C4-2B (cell line): ENCODE data around the gene ENAH.
A peak's percentile ranks its signal among the peaks of the same experiment; 100 is the strongest.

Experiments used
- H3K27ac ChIP-seq: fragments of 450-650 bp; 2 replicates; pipeline ENCODE4 v1.5.1; 2017
- ZFX ChIP-seq: fragments of 450-650 bp; IDR thresholded peaks from 2 replicates; pipeline ENCODE4 v1.6.1; 2017
- TF ChIP-seq, protein P1 (sequence below): fragments of 450-650 bp; conservative IDR thresholded peaks from 2 replicates; pipeline ENCODE4 v1.5.1; 2017; ENCODE audit warnings: mild to moderate bottlenecking

ENAH gene

DNA sequence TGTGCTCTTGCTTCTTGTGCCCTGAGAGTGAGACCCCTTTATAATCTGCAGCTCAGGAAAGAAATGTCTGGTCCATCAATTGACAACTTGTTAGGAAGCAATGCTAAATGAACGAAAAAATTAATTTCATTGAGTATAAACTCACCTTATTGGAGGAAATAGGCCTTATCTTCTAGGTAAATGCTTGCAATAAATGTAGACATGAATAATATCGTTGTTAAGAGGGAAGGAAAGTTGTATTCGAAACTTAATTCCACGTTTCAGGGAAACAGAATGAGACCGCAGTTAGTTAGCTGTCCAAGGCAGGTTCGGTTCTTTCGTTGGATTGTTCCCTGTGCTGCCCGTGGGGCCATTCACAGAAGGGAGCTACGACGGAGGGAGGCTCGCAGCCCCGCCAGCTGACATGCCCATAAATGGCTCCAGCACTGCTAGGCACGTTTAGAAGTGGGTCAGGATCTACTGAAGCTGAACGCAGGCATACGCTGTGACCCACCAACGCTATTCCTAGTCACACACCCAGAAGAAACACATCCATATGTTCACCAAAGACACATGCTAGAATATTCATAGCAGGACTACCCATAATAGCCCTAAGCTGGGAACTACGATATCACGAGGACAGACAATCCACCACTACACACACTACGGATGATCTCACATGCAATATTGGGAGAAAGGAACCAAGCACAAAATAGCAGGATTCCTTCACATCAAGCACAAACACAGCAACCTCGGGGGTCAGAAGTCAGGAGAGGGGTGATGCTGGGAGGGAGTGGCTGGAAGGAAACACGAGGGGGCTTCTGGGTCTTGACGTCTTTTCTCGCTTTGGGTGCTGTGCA lies 168.9 kb downstream of the ENAH start:
- TF ChIP-seq ZFX, result no peak
- TF ChIP-seq, protein P1, sequence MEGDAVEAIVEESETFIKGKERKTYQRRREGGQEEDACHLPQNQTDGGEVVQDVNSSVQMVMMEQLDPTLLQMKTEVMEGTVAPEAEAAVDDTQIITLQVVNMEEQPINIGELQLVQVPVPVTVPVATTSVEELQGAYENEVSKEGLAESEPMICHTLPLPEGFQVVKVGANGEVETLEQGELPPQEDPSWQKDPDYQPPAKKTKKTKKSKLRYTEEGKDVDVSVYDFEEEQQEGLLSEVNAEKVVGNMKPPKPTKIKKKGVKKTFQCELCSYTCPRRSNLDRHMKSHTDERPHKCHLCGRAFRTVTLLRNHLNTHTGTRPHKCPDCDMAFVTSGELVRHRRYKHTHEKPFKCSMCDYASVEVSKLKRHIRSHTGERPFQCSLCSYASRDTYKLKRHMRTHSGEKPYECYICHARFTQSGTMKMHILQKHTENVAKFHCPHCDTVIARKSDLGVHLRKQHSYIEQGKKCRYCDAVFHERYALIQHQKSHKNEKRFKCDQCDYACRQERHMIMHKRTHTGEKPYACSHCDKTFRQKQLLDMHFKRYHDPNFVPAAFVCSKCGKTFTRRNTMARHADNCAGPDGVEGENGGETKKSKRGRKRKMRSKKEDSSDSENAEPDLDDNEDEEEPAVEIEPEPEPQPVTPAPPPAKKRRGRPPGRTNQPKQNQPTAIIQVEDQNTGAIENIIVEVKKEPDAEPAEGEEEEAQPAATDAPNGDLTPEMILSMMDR, result no peak
- H3K27ac ChIP-seq, result no peak overlapping the region

DNA sequence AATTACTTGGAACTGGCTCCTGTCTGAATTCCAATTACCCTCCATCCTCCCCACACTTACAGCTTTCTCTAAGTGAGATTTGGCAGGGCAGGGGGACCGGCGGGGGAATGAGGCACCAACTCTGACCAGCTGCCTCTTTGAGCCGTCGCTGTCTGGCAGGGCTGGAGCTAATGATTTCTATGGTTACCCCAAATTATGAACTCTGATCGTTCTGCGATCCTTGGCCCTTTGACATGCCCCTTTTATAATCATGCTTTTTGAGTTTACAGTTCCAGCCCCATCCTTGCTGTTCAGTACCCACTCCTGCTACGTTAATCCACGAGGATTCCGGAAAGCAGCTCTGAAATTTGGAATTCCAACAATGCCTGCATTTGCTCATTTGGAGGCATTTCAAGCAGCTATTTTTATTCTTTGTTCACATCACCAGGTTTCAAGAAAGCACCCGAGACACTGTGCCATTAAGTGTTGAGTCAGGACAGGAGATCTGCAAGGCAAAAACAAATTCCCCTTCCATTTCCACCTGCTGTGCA lies 170.4 kb downstream of the ENAH start:
- TF ChIP-seq, protein P1, result no peak
- no peak for TF ChIP-seq ZFX

DNA sequence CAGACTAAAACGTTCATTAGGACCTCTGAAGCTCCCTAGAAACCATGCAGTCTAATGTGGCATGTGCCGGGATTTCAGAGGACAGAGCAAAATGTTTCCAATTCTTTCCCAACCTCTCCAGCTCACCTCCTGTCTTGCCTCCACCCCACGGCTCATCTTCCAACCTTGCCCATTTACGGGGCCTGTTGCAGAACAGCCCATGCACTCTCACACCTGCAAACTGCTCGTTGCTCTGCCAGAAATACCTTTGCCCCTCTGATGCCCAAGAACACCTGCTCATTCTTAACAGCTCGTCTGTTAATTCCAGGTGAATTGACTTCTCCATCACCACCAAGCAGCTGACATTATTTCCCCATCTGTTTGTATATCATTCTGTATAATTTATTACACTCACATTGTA lies 171.2 kb downstream of the ENAH start:
- H3K27ac ChIP-seq, result no peak overlapping the region
- TF ChIP-seq ZFX, result no peak
- TF ChIP-seq, protein P1, result no peak

More for the DNA sequence above, 170.4 kb downstream of the ENAH start:
- H3K27ac ChIP-seq, result no peak overlapping the region

DNA sequence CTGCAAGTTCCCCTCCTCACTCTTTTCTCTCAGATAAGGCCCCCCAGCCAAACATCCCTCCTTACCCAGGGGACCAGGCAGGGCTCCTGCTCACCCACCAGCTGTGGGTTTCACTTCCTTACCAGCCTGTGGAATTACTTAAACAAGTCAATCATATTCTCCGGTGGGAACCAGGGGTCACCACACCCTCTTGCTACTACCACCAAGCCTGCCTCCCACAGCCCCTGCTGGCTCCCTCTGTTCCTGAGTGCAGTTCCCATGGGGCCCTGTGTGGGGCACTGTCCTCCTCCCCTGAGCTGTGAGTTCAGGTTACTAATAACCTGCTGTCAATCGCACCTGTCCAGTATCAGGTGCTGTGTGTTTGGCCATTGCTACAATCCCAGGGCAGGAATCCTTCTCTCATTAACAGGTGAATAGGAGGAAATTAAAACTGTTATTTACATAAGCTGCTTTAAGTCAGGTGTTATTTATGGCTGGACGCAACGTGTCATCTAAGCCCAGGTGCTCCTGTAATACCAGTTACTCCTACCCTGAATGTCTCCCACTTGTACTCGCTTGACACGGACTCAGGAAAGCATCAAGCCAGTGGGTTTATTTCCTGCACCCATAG lies 172.0 kb downstream of the ENAH start:
- no peak overlapping the region for H3K27ac ChIP-seq
- TF ChIP-seq, protein P1, result peak; percentile 99
- TF ChIP-seq ZFX, result no peak

DNA sequence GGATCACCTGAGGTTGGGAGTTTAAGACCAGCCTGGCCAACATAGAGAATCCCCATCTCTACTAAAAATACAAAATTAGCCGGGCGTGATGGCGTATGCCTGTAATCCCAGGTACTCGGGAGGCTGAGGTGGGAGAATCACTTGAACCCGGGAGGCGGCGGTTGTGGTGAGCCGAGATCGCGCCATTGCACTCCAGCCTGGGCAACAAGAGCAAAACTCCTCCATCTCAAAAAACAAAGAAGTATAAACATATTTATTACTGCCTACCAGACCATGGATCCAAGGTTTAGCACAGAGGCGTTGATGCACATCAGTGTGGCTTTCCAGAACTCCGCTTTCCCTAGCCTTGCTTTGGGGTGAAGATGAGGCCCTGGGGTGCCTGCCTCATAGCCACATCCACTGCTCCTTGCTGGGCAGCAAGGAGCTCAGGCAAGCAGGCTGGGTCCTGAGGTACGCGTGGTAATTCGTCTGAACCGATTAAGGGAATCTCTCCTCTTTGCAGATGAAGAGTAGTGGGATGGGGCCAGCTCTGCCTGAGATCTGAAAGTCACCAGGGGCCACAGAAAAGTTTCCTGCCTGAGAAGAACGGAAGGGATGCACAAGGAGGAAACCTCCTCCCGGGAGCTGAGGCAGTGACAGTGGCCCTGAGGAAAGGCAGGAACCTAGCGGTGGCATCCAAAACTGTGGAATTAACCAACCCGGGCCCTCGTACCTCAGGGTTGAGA lies 172.8 kb downstream of the ENAH start:
- no peak for TF ChIP-seq ZFX
- TF ChIP-seq, protein P1, result no peak
- no peak overlapping the region for H3K27ac ChIP-seq

DNA sequence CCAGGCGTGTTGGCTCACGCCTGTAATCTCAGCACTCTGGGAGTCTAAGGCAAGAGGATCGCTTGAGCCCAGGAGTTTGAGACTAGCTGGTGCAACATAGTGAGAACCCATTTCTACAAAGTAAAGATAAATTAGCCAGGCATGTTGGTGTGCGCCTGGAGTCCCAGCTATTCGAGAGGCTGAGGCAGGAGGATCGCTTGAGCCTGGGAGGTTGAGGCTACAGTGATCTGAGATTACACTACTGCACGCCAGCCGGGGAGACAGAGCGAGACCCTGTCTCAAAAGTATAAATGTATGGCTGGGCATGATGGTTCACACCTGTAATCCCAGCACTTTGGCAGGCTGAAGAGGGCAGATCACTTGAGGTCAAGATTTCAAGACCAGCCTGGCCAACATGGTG lies 173.6 kb downstream of the ENAH start:
- no peak for TF ChIP-seq ZFX
- TF ChIP-seq, protein P1, result no peak
- no peak overlapping the region for H3K27ac ChIP-seq
